ENCODE data around the gene ARMC5. TPM values are rescaled to one million over a fixed set of nuclear protein-coding genes. Genes with fewer than 3 reads are reported as not detected.

The ARMC5 gene, protein sequence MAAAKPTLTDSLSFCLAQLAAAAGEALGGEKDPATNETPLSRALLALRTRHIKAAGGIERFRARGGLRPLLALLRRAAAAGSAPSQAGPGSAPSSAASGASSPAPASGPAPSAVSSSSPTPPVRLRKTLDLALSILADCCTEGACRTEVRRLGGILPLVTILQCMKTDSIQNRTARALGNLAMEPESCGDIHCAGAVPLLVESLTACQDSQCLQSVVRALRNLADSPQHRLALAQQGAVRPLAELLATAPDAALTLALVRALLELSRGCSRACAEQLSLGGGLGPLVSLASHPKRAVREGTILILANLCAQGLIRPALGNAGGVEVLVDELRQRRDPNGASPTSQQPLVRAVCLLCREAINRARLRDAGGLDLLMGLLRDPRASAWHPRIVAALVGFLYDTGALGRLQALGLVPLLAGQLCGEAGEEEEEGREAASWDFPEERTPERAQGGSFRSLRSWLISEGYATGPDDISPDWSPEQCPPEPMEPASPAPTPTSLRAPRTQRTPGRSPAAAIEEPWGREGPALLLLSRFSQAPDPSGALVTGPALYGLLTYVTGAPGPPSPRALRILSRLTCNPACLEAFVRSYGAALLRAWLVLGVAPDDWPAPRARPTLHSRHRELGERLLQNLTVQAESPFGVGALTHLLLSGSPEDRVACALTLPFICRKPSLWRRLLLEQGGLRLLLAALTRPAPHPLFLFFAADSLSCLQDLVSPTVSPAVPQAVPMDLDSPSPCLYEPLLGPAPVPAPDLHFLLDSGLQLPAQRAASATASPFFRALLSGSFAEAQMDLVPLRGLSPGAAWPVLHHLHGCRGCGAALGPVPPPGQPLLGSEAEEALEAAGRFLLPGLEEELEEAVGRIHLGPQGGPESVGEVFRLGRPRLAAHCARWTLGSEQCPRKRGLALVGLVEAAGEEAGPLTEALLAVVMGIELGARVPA
- total RNA-seq (10 to 100 TPM in 5 of 7 donors, 1 to 10 TPM in 2; 8.1 to 16.1 (median 11.0) TPM), polyA plus RNA-seq (10 to 100 TPM in 1 of 2 donors, 1 to 10 TPM in 1; 2.2 to 11.4 TPM)
- long read RNA-seq, donor 1, transcript ARMC5-201 (6 exons, 3,612 nt) = major isoform, 20 of 35 reads
- long read RNA-seq, donor 1, partial matches to known transcripts = 14 of 35 reads
- long read RNA-seq, donor 1, other reads (novel, unspliced or antisense) = 0 of 35 reads
- long read RNA-seq, donor 2, partial matches to known transcripts = 0 of 5 reads
- long read RNA-seq, donor 2, other reads (novel, unspliced or antisense) = 0 of 5 reads
- long read RNA-seq, donor 3, full-length matches to known transcripts = 34 of 50 reads
- long read RNA-seq, donor 3, partial matches to known transcripts = 13 of 50 reads
- long read RNA-seq, donor 3, other reads (novel, unspliced or antisense) = 3 of 50 reads

DNA sequence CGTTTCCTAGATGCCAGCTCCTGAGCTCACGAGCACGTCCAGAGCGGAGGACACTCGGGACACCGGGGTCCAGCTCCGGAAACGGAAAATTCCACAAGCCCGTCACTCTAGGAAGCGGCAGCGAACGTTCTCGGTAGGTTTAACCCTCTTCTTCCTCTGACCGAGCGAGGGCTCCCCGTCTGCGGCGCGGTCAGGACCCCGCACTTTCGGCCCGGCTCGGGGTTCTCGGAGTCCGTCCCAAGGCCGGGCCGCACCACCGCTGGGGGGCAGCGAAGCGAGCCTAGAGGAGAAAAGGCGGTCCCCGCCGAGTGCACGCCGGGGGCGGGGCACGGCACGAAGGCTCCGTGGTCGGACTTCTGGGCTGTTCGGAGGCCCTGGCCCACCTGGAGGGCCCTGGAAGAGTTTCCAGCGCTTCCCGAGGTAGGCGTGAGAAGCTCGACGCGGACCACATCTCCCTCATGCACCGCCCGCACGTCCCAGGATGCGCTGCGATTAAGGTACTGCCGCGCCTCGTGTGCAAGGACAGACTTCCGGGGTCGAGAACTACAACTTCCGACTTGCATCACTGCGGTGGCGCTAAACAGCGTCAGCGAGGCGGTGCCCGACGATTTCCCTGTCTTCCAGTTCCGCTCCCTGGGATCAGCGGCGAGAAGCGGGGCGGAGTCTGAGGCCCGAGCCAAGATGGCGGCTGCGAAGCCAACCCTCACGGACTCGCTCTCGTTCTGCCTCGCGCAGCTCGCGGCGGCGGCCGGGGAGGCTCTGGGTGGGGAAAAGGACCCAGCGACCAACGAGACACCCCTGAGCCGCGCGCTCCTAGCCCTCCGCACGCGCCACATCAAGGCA is at the start of gene ARMC5:
Gene ARMC5 (plus strand): TSS at position 658 of the 843 bp plus-strand sequence. CDS start 24 bp downstream, at position 682.
- TF ChIP-seq EP300 (IDR thresholded peaks at IDR 0.05) = peak; percentile 58
- peak; percentile 86 for TF ChIP-seq POLR2A (IDR thresholded peaks at IDR 0.05)
- TF ChIP-seq, protein P1, sequence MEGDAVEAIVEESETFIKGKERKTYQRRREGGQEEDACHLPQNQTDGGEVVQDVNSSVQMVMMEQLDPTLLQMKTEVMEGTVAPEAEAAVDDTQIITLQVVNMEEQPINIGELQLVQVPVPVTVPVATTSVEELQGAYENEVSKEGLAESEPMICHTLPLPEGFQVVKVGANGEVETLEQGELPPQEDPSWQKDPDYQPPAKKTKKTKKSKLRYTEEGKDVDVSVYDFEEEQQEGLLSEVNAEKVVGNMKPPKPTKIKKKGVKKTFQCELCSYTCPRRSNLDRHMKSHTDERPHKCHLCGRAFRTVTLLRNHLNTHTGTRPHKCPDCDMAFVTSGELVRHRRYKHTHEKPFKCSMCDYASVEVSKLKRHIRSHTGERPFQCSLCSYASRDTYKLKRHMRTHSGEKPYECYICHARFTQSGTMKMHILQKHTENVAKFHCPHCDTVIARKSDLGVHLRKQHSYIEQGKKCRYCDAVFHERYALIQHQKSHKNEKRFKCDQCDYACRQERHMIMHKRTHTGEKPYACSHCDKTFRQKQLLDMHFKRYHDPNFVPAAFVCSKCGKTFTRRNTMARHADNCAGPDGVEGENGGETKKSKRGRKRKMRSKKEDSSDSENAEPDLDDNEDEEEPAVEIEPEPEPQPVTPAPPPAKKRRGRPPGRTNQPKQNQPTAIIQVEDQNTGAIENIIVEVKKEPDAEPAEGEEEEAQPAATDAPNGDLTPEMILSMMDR (IDR thresholded peaks at IDR 0.05) = peak; percentile 51 to 81 (median 74)

DNA sequence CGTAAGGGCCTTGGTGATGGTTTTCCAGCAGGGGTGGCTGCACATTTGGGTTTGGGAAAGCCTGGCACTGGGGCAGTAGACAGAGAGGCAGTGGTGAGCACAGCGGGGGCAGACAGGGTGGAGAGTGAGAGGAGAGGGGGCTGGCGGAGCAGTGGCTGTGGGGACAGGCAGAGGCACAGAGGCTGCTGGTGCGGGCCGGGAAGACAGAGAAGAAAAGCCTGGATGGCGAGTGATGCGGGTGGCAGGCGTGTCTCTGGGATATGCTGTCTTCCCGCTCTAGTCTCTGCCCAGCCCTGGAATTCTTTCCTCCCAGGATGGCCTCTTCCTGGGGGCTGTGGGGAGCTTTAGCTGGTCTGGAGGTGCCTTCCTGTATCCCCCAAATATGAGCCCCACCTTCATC is 49.2 kb upstream of the ARMC5 start:
- DNase-seq = no peak
- TF ChIP-seq, protein P1 (IDR thresholded peaks at IDR 0.05) = no peak
- no peak for TF ChIP-seq EP300 (IDR thresholded peaks at IDR 0.05)
- no peak for TF ChIP-seq POLR2A (IDR thresholded peaks at IDR 0.05)
- H3K4me3 ChIP-seq = no peak overlapping the region
- no peaks in the 10 kb centered on the region for H3K36me3 ChIP-seq
- H3K4me1 ChIP-seq (ENCODE audit: insufficient read depth) = no peaks in the 10 kb centered on the region
- WGBS, 3 donors = 67 to 70% (median 70%) methylated on average over 9 of the region's 9 CpGs
- no peak overlapping the region for H3K27ac ChIP-seq
- no peaks in the 10 kb centered on the region for H3K27me3 ChIP-seq
- H3K9me3 ChIP-seq = no peaks in the 10 kb centered on the region
- intact Hi-C loops (cut with DNase I) = no loop called here

More for the DNA sequence above, at the start of gene ARMC5:
- H3K9me3 ChIP-seq = no peaks in the 10 kb centered on the region
- no peaks in the 10 kb centered on the region for H3K27me3 ChIP-seq
- DNase-seq = peak; percentile 97 to 98 (median 98)
- peak within 1 kb of the TSS; percentile 87 for H3K4me3 ChIP-seq
- intact Hi-C loops (cut with DNase I) = loop anchor here in 1 of 4 donors (10.0 kb wide), 1 partner anchor 416 kb away; the partner anchor contains the start of gene ZNF267
- peaks cover 16% of the 10 kb centered on the region for H3K4me1 ChIP-seq (ENCODE audit: insufficient read depth)
- no peaks in the 10 kb centered on the region for H3K36me3 ChIP-seq
- 0 to 1% (median 0%) methylated on average over 53 to 91 of the region's 91 CpGs for WGBS, 3 donors
- H3K27ac ChIP-seq = peak within 1 kb of the TSS; percentile 97 to 98

GRCh38 chr16:31411024-31411844 is 48.1 kb upstream of the ARMC5 start:
- Histone ChIP-seq H3K9me3 (no peaks in the 10 kb centered on the region), H3K27ac (no peak overlapping the region), H3K4me3 (no peak overlapping the region), H3K4me1 (ENCODE audit: insufficient read depth) (no peaks in the 10 kb centered on the region), H3K27me3 (no peaks in the 10 kb centered on the region), H3K36me3 (no peaks in the 10 kb centered on the region)
- TF ChIP-seq POLR2A (IDR thresholded peaks at IDR 0.05) = no peak
- TF ChIP-seq, protein P1 (IDR thresholded peaks at IDR 0.05) = no peak
- TF ChIP-seq EP300 (IDR thresholded peaks at IDR 0.05) = no peak
- intact Hi-C loops (cut with DNase I) = no loop called here
- 71 to 81% (median 72%) methylated on average over 22 of the region's 22 CpGs for WGBS, 3 donors
- no peak for DNase-seq
